HG03139 (cell line): Measurements from ENCODE around the gene FGR.

Source experiments
- ATAC-seq: cut with Tn5 transposase; IDR thresholded peaks from one replicate; pipeline ENCODE4 v1.9.1; 2021; ENCODE audit not compliant: unreplicated experiment

The FGR gene

DNA sequence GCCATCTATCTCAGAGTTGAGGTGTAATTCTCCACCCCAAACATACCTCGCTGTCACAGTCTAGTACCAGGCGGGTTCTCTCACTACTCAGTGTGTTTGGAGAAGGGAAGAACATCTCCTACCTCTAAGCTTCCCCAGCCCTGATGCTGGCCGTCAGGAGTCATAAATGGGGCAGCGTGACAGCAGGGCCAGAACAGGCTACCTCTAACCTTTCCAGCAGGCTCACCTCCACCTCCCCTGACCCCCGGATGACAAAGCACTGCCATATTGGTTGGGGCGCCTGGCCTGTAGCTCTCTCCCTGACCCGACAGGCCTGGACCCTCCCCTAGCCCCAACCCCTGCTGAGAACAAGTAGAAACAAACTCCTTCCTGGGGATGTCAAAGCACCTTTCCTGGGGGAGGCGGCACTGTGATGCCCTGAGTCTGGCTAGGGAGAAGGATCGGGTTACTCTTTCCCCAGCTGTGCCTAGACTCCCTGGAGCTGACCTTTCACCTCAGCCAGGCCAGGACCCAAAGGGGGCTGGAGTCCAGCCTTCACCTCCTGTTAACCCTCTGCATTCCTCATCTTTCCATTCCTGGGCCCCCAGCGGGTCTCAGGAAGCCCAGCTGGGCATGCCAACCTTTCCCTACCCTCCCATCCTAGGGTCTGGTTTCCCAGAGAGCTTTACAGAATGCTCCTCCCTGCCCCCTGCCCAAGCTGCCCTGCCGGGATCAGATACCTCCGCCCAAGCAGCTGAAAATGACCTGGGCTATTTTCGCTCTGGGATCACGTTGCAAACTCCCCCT is 65.3 kb downstream of the FGR start:
- no peak for ATAC-seq

DNA sequence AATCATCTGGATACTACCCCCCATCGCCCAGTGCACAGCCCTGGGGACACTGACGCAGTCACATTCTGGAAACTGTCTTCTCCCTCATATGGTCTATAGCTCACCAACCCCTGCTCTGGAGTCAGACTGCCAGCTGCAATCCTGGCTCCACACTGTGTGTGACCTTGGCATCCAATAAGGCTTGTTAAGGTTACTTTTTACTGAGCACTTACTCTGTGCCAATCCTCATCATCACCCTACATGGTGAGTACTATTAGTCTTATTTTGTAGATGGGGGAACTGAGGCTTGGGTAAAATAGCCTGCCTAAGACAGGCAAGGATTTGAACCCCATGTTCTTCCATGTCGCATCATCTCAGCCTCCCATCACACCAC is 65.9 kb downstream of the FGR start:
- no peak for ATAC-seq

DNA sequence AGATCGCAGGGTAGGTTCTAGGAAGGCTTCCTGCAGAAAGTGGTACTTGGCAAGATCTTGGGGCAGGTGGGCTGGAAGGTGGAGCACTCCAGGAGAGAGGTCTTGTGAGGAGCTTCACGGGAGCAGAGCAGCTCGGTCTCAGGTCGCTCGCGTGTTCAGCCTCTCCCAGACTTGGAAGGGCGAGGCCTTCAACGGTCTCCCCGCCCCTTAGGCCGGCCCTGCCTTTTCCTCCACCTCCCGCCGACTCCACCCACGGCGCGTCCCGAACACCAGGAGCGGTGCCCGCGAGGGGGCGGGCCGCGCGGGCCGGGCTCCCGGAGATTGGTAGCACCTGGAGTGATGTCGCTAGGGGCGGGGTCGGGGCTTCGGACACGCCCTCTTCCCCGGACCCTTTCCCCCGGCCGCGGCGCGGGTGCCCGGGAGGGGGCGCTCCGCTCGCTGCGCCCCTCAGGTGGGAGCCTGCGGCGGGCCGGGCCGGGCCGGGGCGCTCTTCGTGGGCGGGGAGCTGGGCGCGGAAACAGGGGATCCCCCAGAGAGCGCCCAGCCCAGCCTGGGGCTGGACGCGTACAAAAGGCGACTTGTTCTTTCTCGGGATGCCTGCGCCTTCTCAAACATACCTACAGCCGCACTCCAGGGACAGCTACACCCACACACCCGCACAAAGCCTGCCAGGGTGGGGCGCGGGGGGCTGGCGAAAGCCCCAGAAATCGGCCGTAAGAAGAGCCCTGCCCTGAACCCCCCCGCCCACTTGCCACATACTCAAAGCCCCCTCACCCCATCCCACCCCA is 66.5 kb downstream of the FGR start:
- ATAC-seq: peak; percentile 81

DNA sequence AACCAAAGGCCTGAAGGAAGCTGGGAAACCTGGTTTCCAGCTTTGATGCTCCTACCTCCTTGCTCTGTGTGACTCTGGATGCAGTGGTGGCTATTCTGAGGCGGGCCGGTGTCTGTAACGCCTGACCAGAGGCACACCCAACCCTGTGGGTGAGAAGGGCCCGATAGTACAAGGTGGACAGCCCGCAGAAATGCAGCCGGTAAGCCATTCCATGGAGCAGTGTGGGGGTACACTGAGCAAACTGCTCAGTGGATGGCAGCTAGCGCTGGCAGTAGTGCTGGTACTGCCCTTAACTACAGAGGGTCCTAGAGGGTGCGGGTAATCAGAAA is 67.0 kb downstream of the FGR start:
- ATAC-seq: no peak

DNA sequence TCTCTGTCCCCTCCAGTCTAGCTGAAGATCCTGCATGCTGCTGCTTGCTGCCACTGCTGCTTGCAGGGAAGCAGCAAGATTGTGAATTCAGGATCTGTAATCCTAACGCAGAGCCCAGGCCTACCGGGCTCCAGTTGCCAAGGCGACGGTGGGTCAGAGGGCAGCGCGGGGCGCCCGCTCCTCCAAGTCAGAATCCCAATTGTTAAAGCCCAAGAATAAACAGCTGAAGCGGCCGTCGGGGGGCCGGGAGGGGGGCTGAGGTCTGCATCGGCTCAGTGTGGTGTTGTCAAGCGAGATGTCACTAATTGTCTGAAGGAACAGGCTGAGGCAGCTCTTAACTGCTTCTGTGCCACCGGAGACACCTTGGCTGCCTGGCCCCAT is 67.8 kb downstream of the FGR start:
- no peak for ATAC-seq

DNA sequence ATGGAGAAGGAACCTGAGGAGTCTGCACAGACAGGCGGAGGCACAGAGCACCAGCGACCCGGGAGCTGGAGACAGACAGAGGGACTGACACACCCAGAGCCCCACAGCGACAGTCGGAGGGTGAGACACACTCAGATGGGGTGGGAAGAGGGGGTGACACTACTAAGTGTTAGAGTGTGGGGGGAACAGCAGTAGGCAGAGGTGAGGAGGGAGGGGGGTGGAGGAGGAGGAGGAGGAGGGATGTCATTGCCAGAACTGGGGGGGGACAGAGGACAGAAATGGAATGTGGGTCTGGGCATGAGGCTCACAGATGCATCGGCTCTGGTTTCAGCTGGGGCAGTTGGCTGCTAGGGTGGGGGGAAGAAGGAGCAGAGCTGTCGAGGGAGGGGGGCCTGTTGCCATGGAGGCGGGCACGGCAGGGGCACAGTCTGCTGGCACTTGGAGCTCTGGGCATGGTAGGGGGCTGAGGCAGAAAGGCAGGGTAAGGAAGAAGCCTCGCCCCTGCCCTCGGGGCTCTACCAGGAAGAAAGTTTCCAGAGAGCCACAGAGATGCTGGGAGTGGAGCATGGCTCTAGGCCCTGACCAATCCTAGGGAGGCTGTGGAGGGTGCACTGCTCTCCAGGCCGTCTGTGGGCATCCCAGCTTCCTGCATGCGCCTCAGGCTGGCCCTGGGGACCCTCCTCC is 68.4 kb downstream of the FGR start:
- no peak for ATAC-seq

DNA sequence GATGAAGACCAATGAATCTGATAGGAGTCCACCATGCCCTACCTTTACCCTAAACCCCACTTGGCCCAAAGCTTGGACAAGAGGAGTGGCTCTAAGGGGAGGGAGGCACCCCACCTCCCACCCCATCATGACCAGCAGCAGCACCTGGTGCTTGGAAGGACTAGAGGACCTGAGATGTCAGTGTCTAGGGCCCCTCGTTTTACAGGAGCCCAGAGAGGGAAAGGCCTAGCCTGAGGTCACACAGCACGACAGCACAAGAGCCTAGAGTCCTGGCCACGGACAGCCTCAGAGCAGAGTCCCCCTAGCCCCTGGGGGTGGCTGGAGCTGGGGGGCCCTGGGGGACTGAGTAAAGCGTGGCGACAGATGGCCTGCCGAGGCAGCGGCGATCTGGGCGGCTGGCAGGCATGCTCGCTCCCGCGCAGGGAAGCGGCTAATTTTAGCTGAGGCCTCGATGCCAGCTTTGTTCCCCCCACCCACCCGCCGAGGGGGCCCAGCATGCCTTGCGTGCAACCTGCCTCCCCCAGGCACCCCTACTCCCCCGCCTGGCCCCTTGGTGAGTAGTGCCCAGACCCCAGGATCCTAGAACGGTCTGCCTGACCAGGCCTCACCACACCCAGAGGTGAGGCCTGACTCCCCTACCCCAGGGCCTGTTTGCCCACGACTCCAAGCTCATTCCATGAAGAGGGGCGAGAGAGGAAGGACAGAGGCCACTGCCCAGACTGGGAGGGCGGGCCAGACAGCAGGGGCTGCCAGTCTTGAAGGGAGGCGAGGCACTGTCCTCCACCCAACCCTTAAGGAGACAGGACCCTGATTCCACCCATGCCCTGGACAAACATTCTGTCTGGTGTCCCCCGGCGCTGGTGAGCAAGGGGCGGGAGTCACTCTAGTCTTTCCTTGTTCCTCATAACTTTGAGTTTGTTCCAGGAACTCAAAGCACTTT is 70.0 kb downstream of the FGR start:
- no peak for ATAC-seq

DNA sequence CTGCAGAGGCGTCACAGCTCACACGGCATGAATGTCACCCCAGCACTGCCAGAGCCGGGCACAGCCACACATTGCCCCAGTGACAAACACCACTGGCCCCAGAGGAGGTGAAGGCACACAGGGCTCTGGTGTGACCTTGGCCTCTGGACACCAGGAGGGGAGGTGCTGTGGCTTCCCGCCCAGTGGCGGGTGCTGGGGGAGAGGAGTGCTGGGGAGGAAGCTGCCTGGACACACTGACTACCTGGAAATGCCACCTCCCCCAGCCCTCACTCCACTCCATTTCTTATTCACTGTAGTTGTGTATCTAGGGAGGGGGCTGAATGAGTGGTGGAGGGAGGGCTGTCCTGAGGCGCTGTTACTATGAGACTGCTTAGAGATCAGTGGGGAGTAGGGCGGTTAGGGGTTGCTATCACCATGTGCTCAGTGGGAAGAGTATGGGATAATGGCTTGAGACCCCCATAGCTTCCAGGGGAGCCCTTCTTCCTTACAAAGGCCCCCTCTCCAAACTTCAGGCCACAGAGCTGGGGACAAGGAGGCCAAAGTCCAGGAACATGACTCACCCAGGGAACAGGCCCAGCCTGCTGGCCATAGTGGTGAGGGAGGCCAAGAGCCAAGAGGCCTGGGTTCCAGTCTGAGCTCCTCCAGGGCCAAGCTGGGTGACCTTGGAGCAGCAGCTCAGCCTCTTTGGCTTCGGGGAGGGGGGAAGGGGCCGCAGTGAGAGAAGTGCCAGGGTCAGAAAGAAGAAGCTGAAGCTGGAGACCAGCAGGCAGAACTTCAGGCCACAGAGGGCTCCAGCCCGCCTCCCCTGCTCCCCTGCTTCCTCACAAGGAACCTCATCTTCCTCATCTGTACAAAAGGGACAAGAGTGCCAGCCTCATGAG is 71.2 kb downstream of the FGR start:
- ATAC-seq: no peak

DNA sequence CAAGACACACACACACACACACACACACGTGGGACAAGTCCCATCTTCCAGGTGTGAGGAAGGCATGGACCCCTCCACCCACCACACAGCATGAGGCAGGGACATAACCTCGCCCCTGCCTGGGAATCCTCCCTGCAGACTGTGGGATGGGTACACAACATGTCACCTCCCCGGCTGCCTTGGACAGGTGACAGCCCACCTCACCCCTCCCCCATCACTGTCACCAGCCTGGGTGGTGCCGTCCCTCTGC is 71.7 kb downstream of the FGR start:
- no peak for ATAC-seq

DNA sequence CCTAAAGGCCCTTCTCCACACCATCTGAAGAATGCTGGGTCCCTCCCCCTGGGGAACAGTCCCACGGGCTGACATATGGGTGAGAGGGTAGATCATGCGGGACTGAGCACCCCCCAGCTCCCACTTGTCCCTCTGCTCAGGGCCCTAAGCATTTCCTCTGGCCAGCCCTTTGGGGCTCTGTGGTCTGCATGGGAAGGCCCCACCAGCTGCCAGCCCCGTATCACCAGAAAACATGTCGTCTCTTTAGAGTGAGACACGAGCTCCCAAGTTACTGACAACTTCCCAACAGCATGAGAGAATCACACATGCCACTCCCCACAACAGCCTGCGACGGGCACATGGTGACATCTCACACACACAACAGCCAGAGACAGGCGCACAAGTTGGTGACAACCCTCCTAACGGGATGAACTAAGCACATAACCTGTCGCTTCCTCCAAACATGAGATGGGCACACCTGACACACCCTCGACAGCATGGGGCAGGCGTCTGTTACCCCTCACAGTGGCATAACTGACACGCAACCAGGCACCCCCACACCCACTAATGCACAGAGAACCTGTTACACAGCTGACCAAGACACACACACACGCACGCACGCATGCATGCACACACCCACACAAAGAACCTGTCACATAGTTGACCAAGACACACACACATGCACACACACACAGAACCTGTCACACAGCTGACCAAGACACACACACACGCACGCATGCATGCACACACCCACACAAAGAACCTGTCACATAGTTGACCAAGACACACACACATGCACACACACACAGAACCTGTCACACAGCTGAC is 72.2 kb downstream of the FGR start:
- ATAC-seq: no peak
